ENCODE measurements around the gene RNF149. TPM values are rescaled to one million over a fixed set of nuclear protein-coding genes. Genes with fewer than 3 reads are reported as not detected.
A peak's percentile ranks its signal among the peaks of the same experiment; 100 is the strongest.

RNF149 gene
- total RNA-seq, 6 experiments from 2014 or later, result 20.3 to 45.4 (median 32.2) TPM

DNA sequence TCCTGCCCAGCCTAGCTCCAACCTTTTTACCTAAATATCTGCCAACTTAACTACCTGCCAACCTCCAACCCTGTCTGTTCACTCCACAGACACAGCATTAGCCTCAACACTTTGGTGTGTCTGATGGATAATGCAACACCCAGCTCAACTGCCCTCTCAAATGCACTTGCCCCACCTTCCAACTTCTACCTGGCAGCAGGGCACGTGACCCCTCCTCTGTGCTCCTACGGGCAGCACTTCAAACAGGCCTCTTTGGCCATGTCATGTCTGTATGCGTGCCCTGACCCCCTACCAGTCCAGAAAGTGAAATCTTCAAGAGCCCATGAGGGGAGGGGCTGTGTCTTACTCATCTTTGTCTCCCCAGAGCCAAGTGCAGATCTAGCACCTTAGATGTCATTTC is 25.5 kb downstream of the RNF149 start:
- intact Hi-C loops (cut with DNase I), result no loop called here
- Histone ChIP-seq H3K36me3 (peaks cover 0 to 53% (median 30%) of the 10 kb centered on the region in 4 donors), H3K4me3 (no peak overlapping the region), H3K27ac (no peak overlapping the region), H3K27me3 (no peaks in the 10 kb centered on the region), H3K4me1 (peaks cover 0 to 22% (median 9%) of the 10 kb centered on the region in 4 donors), H3K9me3 (no peaks in the 10 kb centered on the region)
- TF ChIP-seq, protein P1, sequence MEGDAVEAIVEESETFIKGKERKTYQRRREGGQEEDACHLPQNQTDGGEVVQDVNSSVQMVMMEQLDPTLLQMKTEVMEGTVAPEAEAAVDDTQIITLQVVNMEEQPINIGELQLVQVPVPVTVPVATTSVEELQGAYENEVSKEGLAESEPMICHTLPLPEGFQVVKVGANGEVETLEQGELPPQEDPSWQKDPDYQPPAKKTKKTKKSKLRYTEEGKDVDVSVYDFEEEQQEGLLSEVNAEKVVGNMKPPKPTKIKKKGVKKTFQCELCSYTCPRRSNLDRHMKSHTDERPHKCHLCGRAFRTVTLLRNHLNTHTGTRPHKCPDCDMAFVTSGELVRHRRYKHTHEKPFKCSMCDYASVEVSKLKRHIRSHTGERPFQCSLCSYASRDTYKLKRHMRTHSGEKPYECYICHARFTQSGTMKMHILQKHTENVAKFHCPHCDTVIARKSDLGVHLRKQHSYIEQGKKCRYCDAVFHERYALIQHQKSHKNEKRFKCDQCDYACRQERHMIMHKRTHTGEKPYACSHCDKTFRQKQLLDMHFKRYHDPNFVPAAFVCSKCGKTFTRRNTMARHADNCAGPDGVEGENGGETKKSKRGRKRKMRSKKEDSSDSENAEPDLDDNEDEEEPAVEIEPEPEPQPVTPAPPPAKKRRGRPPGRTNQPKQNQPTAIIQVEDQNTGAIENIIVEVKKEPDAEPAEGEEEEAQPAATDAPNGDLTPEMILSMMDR (IDR thresholded peaks at IDR 0.05), result no peak
- no peak for TF ChIP-seq POLR2A (IDR thresholded peaks at IDR 0.05)
- WGBS (ENCODE audit: insufficient coverage, low coverage, low lambda C conversion rate, missing lambda C conversion rate), result 90% methylated on average over 3 of the region's 3 CpGs
- DNase-seq (no peak), ATAC-seq (no peak)

DNA sequence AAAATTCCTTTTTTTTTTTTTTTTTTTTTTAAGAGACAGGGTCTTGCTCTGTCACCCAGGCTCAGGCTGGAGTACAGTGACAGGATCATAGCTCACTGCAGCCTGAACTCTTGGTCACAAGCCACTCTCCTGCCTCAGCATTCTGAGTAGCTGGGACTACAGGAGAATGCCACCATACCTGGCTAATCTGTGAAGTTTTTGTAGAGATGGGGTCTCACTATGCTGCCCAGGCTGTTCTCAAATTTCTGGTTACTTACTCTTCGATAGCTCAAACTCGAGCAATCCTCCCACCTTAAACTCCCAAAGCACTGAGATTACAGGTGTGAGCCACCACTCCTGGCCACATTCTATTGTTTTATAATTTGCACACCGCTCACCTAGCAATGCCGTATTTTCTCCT is 27.0 kb downstream of the RNF149 start:
- Histone ChIP-seq H3K4me1 (peaks cover 0 to 10% (median 5%) of the 10 kb centered on the region in 4 donors), H3K27me3 (no peaks in the 10 kb centered on the region), H3K9me3 (no peaks in the 10 kb centered on the region), H3K4me3 (no peak overlapping the region), H3K36me3 (peaks cover 0 to 51% (median 30%) of the 10 kb centered on the region in 4 donors), H3K27ac (no peak overlapping the region)
- 96% methylated on average over 4 of the region's 4 CpGs for WGBS (ENCODE audit: insufficient coverage, low coverage, low lambda C conversion rate, missing lambda C conversion rate)
- no peak for ATAC-seq
- intact Hi-C loops (cut with DNase I), result no loop called here
- DNase-seq, result no peak
- no peak for TF ChIP-seq POLR2A (IDR thresholded peaks at IDR 0.05)
- TF ChIP-seq, protein P1 (IDR thresholded peaks at IDR 0.05), result no peak

DNA sequence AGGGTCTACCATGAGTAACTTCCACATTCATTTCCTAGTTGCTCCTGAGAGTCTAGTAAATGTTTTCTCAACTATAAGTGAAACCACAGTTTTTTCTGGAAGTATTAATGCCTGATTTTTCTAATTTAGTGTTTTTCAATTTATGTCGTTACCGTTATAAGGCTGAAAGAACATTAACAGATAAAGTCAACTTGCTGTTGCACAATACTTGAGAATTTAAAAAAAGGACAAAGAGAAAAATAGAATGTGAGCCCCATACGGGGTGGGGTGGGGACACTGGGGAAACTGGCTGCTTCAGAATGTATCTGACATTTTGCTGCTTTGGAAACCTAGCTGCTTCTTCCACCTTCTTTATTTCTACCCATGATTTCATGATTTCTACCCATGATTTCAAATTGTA is 29.6 kb downstream of the RNF149 start:
- ATAC-seq (peak in 2 of 4 donors; percentile 35 to 38), DNase-seq (no peak)
- Histone ChIP-seq H3K4me1 (peaks cover 0 to 10% (median 3%) of the 10 kb centered on the region in 4 donors), H3K9me3 (no peaks in the 10 kb centered on the region), H3K36me3 (peaks cover 0 to 42% (median 28%) of the 10 kb centered on the region in 4 donors), H3K27ac (no peak overlapping the region), H3K27me3 (no peaks in the 10 kb centered on the region), H3K4me3 (no peak overlapping the region)
- intact Hi-C loops (cut with DNase I), result no loop called here
- TF ChIP-seq, protein P1 (IDR thresholded peaks at IDR 0.05), result no peak
- TF ChIP-seq POLR2A (IDR thresholded peaks at IDR 0.05), result no peak
- 34% methylated on average over 3 of the region's 3 CpGs for WGBS (ENCODE audit: insufficient coverage, low coverage, low lambda C conversion rate, missing lambda C conversion rate)

DNA sequence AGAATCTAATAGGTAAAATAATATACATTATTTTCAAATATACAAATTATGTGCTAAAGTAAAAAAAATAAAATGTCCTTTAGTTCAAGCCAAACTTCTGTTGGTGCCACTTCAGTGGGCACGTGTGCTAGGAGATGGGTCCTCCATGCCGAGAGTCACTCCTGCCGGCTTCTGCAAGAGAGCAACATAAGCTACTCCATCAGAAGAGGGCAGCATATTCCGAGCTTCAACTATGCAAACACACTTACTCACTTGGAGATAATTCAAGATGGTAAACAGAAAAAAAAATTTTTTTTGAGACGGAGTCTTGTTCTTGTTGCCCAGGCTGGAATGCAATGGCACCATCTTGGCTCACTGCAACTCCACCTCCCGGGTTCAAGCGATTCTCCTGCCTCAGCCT is 31.4 kb downstream of the RNF149 start:
- no peak for TF ChIP-seq POLR2A (IDR thresholded peaks at IDR 0.05)
- TF ChIP-seq, protein P1 (IDR thresholded peaks at IDR 0.05), result peak in 2 of 4 donors; percentile 24 to 33
- Histone ChIP-seq H3K27me3 (no peaks in the 10 kb centered on the region), H3K27ac (no peak overlapping the region), H3K36me3 (peaks cover 0 to 42% (median 24%) of the 10 kb centered on the region in 4 donors), H3K9me3 (no peaks in the 10 kb centered on the region), H3K4me3 (no peak overlapping the region), H3K4me1 (peaks cover 0 to 16% (median 3%) of the 10 kb centered on the region in 4 donors)
- 77% methylated on average over 5 of the region's 7 CpGs for WGBS (ENCODE audit: insufficient coverage, low coverage, low lambda C conversion rate, missing lambda C conversion rate)
- peak; percentile 35 to 65 (median 62) for ATAC-seq
- intact Hi-C loops (cut with DNase I), result no loop called here
- no peak for DNase-seq

DNA sequence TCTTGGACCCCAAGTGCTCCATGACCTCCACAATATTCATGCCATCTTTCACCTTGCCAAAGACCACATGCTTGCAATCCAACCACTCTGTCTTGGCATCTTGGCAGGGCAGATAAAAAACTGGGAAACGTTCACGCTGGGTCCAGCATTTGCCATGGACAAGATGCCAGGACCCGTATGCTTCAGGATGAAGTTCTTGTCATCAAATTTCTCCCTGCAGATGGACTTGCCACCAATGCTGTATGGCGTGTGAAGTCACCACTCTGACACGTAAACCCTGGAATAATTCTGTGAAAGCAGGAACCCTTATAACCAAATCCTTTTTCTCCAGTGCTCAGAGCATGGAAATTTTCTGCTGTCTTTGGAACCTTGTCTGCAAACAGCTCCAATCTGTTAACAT is 34.4 kb downstream of the RNF149 start:
- no peak overlapping the region for H3K27ac ChIP-seq
- TF ChIP-seq POLR2A (IDR thresholded peaks at IDR 0.05), result no peak
- TF ChIP-seq, protein P1 (IDR thresholded peaks at IDR 0.05), result no peak
- DNase-seq, result no peak
- intact Hi-C loops (cut with DNase I), result no loop called here
- H3K9me3 ChIP-seq, result no peaks in the 10 kb centered on the region
- 92% methylated on average over 2 of the region's 5 CpGs for WGBS (ENCODE audit: insufficient coverage, low coverage, low lambda C conversion rate, missing lambda C conversion rate)
- no peaks in the 10 kb centered on the region for H3K27me3 ChIP-seq
- no peak overlapping the region for H3K4me3 ChIP-seq
- peaks cover 0 to 51% (median 29%) of the 10 kb centered on the region in 4 donors for H3K36me3 ChIP-seq
- no peak for ATAC-seq
- H3K4me1 ChIP-seq, result peaks cover 0 to 17% (median 2%) of the 10 kb centered on the region in 4 donors
